T-helper 1 cell treated with Interleukin-12 subunit alpha and Interleukin-12 subunit beta and Interleukin-4 antibody, amounts not matched to agents 30 ng/mL and 1 ng/mL, for 36 hours (primary cell): ENCODE results near the gene MYO7A. TPM values are rescaled to one million over a fixed set of nuclear protein-coding genes. Genes with fewer than 3 reads are reported as not detected.

ENCODE experiments used
- intact Hi-C: fragments of 100-400 bp; cut with micrococcal nuclease; formaldehyde crosslinking; loops from one replicate; pipeline ENCODE4 v1.15.1; 2024
- total RNA-seq: library from RNA; stranded (reverse); gene quantifications from 2 replicates; pipeline ENCODE4 v1.2.3, GENCODE V29; 2022

MYO7A gene
- total RNA-seq, result 0.10 TPM in 1 of 2 replicates, not detected in the other

DNA sequence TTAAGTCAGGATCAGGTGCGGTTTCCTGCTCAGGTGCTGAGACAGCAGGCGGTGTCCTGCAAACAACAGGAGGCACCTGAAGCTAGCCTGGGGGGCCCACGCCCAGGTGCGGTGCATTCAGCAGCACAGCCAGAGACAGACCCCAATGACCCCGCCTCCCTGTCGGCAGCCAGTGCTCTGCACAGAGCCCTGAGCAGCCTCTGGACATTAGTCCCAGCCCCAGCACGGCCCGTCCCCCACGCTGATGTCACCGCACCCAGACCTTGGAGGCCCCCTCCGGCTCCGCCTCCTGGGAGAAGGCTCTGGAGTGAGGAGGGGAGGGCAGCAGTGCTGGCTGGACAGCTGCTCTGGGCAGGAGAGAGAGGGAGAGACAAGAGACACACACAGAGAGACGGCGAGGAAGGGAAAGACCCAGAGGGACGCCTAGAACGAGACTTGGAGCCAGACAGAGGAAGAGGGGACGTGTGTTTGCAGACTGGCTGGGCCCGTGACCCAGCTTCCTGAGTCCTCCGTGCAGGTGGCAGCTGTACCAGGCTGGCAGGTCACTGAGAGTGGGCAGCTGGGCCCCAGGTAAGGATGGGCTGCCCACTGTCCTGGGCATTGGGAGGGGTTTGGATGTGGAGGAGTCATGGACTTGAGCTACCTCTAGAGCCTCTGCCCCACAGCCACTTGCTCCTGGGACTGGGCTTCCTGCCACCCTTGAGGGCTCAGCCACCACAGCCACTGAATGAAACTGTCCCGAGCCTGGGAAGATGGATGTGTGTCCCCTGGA, at the start of gene MYO7A:
Gene MYO7A, plus strand, starts transcription at position 327 of the 772 bp plus-strand sequence. CDS start 2,389 bp downstream, outside the sequence.
- intact Hi-C loops, result loop anchor here (1.0 to 2.0 kb wide), 4 partner anchors 37 to 491 kb away; no protein-coding TSS in a partner anchor

GRCh38 chr11:77079666-77080065, 48.4 kb upstream of the MYO7A start:
- intact Hi-C loops, result no loop called here

GRCh38 chr11:77080643-77081210, 47.3 kb upstream of the MYO7A start:
- intact Hi-C loops, result no loop called here

DNA sequence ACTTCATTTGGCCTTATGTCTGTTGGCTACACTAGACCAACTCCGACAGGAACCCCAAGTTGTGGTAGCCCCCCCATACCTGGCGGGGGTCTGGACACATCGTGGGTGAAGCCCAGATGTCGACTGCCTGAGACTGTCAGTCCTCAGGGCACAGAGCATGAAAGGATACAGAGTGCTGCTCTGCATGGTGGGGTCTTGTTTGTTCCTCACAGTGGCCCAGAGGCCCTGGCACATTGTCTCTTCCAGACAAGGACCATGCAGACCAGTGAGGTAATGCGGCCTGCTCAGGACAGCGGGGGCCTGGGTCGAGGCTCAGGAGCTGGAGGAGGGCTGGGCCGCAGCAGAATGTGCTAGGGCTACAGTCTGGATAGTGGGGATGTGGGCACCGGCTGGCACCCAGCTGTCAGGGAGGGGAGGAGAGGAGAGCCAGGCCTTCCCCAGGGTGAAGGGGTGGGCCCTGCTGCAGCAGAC, 46.6 kb upstream of the MYO7A start:
- intact Hi-C loops, result no loop called here

GRCh38 chr11:77081976-77082836, 45.8 kb upstream of the MYO7A start:
- intact Hi-C loops, result loop anchor here (2.0 kb wide), 2 partner anchors 35 to 271 kb away; no protein-coding TSS in a partner anchor

DNA sequence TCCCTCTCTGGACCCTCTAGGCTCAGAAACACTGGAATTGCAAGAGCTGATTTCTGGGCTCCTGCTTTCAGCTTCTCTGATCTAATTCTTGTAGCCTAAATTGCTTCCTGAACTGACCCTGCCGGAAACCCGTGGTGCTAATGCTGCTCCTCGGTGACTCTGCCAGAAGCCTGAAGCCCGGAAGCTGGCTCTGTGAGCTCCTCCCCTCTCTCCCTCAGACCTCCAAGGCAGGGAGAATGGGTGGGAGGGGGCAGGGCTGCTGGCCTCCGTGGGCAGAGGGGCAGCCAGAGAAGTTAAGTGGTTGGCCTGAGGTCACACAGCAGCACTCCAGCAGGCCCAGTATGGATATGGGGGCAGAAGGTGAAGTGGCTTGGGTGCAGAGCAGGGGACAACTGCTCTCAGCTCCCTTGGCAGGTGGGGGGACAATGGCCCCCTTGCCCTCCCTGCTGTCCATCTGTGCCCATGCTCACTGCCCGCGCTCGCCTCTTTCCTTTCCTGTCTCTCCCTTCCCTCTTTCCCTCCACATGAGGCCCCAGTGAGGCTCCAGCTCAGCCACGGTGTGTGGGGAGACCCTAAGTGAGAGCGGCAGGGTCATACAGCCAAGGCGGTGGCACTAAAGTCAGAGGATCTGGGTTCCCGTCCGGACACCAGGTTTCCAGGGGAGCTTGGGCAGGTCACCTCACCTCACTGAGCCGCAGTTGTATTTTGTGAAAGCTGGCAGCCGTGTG, 45.0 kb upstream of the MYO7A start:
- intact Hi-C loops, result loop anchor here (1.0 to 2.0 kb wide), 3 partner anchors 17 to 272 kb away; partner anchors contain the start of gene CAPN5

DNA sequence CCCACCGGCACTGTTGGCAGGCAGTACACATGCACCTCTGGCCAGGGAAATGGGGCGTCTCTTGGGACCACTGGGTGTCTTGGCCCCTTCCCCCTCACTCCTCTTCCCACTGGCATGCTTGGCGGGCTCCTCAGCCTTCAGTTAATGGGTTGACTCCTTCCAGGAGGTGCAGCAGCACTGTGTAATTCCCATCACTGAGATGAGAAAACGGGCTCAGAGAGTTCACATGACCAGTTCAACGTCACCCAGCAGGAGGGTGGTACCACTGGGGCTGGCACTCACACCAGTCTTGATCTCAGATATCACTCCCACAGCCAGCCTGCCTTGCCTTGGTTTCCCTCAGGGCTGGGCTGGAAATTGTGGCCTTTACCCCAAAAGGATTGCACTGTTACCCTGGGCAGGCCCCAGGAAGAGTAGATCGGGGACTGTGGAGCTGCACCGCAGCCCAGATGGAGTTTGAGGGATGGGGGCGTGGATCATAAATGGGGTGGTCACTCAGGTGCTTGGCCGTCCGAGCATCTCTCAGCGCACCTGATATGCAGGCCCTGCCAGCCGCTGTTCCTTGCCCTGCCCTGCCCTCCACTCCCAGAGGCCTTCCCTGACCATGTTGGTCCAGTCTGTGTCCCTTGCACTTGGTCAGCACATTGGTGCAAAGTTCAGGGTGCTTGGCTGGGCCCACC, 44.3 kb upstream of the MYO7A start:
- intact Hi-C loops, result loop anchor here (1.0 to 2.0 kb wide), 3 partner anchors 17 to 273 kb away; partner anchors contain the start of gene CAPN5

GRCh38 chr11:77084581-77085191, 43.4 kb upstream of the MYO7A start:
- intact Hi-C loops, result no loop called here

DNA sequence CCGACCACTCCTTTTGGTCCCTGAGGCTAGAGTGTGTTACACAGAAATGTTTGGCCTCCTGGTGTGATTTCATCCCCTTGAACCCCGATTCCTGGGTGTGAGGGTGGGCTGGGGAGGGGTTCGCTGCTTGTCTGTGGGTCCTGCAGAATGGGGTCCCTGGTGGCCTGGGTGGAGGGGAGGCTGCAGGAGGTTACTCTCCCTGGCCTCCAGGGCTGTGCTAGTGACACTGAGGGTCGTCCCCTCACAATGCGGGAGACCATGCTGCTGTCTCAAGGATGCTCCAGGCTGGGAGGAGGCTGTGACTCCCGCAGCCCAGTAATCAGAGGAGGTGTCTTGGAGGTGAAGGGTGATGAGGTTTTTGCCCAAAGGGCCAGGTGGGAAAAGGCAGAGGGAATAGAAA, 42.4 kb upstream of the MYO7A start:
- intact Hi-C loops, result no loop called here

DNA sequence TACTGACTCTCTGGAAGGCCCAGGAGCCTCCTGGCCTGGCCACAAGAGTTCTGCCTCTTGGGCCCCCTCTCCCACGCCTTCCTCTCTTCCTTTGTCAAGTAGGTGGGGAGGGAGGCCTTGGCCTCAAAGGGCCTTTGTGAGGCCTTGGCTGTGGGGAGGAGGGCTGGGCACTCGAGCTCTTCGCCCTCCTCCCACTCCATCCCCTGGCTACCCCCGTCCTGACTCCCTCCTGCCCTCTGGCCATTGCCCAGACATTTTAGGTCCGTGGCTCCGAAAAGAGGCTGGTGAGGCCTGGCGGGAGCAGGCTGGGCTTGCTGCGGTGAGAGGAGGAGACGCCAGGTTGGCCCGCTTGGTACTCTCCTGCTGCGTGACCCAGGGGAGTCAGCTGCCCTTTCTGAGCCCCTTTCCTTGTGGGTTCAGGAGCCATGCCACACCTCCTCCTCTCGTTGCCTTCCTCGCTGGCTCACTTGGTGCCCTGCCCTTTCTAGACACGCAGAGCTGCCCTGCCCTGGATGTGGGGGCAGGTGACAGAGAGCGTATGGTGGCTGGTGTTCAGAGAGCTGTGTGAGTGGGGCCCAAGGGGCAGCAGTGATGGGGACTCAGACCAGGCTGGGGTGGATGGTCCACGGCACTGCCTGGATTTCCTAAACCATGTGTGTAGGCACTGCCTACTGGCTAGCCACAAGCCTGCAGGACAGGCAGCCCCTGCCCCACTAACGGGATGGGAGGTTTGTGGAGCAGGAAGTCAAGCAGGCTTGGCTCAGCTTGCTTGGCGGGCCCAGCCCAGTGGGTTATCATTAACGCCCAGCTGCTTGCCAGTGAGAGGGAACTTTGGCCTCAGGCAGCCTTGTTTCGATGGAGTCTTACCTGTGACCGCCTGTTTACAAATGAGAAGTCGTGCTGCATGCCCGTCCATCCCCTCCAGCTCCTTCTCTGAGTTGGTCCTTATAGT, 41.2 kb upstream of the MYO7A start:
- intact Hi-C loops, result no loop called here

- intact Hi-C loops, result no loop called here
Observed at GRCh38 chr11:77087723-77088225, 40.3 kb upstream of the MYO7A start.

GRCh38 chr11:77088236-77089003, 39.6 kb upstream of the MYO7A start:
- intact Hi-C loops, result no loop called here

DNA sequence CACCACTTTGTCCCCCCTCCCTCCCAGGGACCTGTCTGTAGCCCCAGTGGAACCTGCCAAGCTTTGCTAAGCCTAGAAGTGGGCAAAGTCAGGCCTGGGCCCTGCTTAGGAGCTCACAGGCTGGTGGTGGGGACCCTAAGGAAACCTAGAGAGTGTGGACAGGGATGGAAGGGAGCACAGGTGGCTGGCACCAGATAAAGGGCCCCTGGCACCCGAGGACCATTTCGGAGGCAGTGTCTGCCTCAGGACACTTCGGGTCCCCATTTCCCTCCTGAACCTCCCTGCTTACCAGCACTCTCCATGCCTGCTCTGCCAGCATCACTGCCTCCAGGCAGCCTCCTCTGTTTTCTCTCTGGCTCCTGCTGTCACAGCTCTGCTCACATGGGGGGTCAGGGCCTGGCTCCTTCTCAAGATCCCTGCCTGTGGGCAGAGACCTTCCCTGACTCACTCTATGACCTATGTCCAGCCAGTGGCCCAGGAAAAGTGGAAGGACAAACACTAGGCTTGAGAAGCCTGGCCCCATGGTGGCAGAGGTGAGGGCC, 39.0 kb upstream of the MYO7A start:
- intact Hi-C loops, result no loop called here

- intact Hi-C loops, result loop anchor here (2.0 kb wide), 2 partner anchors 23 to 37 kb away; partner anchors contain the start of gene CAPN5
Observed at GRCh38 chr11:77090046-77090372, 38.0 kb upstream of the MYO7A start.

- intact Hi-C loops, result loop anchor here (1.0 to 2.0 kb wide), 7 partner anchors 24 to 458 kb away; partner anchors contain the start of gene CAPN5
Observed at GRCh38 chr11:77090373-77091111, 37.5 kb upstream of the MYO7A start.

DNA sequence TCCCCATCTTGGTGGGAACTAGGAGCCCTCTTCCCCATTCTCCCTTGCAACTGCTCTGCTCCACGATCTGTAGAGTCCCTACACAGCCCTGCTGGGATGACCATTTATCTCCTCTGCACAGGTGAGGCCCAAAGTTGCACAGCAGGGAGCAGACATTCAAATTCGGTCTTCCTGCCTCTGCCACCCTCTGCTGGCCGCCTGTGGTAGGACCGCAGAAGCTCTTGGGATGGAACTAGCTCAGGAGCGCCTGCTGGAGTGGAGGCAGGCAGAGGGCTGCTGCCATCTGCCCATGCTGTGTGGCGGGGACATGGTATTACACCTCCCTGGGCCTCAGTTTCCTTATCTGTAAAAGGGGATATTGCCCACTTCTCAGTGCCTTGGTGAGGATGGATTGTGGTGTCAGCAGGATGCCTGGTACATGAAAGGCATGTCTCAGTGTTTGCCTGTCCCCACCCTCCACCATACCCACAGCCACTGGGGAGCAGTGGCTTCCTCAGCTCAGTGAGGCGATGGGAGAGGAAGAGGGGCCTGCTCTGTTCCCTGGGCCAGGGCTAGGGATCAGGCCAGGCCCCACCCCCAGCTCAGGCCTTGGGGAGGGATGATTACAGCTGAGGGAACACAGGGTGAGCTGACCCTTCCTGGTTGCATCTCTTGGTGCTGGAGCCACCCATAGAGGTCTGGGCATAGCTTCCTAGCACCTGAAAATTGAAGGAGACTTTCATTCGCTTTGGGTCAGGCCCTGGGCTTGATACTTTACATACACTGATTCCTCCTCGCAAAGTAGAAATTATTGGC, 36.7 kb upstream of the MYO7A start:
- intact Hi-C loops, result loop anchor here (1.0 to 2.0 kb wide), 7 partner anchors 25 to 457 kb away; partner anchors contain the start of gene CAPN5
